K562 (cell line): ENCODE results near the gene ABCA7. TPM values are rescaled to one million over a fixed set of nuclear protein-coding genes. Genes with fewer than 3 reads are reported as not detected.

Experiments used
- FOXP1 ChIP-seq: sonication (generic); formaldehyde crosslinking; IDR thresholded peaks from 2 replicates; pipeline ENCODE4 v1.8.0; 2022; ENCODE audit warnings: mild to moderate bottlenecking, missing genetic modification reagents
- HMGN3 ChIP-seq: IDR thresholded peaks from 2 replicates; pipeline ENCODE4 v1.6.1; 2011; ENCODE audit warnings: borderline replicate concordance, low read depth, mild to moderate bottlenecking, mixed read lengths, low read length; ENCODE audit not compliant: insufficient read length; ENCODE audit errors: extremely low read depth
- MAZ ChIP-seq, 2 experiments: fragments of 450-650 bp in 1 of 2; sonication (generic) in 1 of 2; formaldehyde crosslinking; IDR thresholded peaks in 1 of 2; conservative IDR thresholded peaks in 1 of 2; 2 replicates each; pipeline versions ENCODE4 v1.4.0 to v1.5.0; 2020; ENCODE audit warnings: mild to moderate bottlenecking in 1 of 2, missing genetic modification reagents in 1 of 2
- MTA3 ChIP-seq: fragments of 450-650 bp; formaldehyde crosslinking; IDR thresholded peaks from 2 replicates; pipeline ENCODE4 v1.6.1; 2017; ENCODE audit warnings: mild to moderate bottlenecking, borderline replicate concordance
- NRF1 ChIP-seq, 2 experiments: fragments of 450-650 bp; IDR thresholded peaks in 1 of 2; conservative IDR thresholded peaks in 1 of 2; 2 replicates each; pipeline ENCODE4 v1.6.1; 2014; ENCODE audit warnings: mild to moderate bottlenecking in 2 of 2
- PHF8 ChIP-seq: fragments of 200-600 bp; sonication (generic); IDR thresholded peaks from 2 replicates; pipeline ENCODE4 v1.6.1; 2012; ENCODE audit warnings: mixed run types, mild to moderate bottlenecking, inconsistent platforms, low read length, moderate library complexity, borderline replicate concordance
- SIN3A ChIP-seq, 2 experiments: fragments of 150-350 bp in 1 of 2; IDR thresholded peaks; 2 replicates each; pipeline ENCODE4 v1.6.1; 2011 to 2016; ENCODE audit warnings: borderline replicate concordance in 2 of 2, low read depth in 2 of 2, low read length in 2 of 2, mild to moderate bottlenecking in 2 of 2, moderate library complexity in 2 of 2; ENCODE audit not compliant: control insufficient read depth in 1 of 2
- U2AF1 ChIP-seq: fragments of 200-400 bp; formaldehyde crosslinking; optimal IDR thresholded peaks from 2 replicates; pipeline ENCODE3; 2017; ENCODE audit warnings: mild to moderate bottlenecking, low read depth, low read length, moderate library complexity
- YY1 ChIP-seq, 3 experiments: IDR thresholded peaks; 2 replicates each; pipeline ENCODE4 v1.6.1; 2011; ENCODE audit warnings: low read length in 2 of 3, mild to moderate bottlenecking in 2 of 3, moderate library complexity in 2 of 3, borderline replicate concordance in 1 of 3, control low read depth in 1 of 3, low read depth in 1 of 3; ENCODE audit not compliant: insufficient read depth in 3 of 3, insufficient replicate concordance in 2 of 3, control insufficient read depth in 1 of 3, insufficient read length in 1 of 3; ENCODE audit errors: extremely low read depth in 1 of 3
- ZBTB7A ChIP-seq: IDR thresholded peaks from 2 replicates; pipeline ENCODE4 v1.6.1; 2011; ENCODE audit warnings: low read depth, mild to moderate bottlenecking, low read length, moderate library complexity, borderline replicate concordance; ENCODE audit not compliant: control insufficient read depth
- polyA plus RNA-seq, 8 experiments: library from polyadenylated mRNA; depleted of rRNA in 4 of 8; stranded (reverse) in 5 of 8; unstranded in 3 of 8; fragments of >200 nt; fragmentation: Nextera tagmentation in 2 of 8; fragmentation: Illumina TruSeq in 1 of 8; extraction: Ambion mirVana in 2 of 8; extraction: Trizol in 1 of 8; gene quantifications; 2 replicates each; pipeline versions ENCODE4 v1.2.1 to v1.2.3, GENCODE V29; 2011 to 2014; ENCODE audit warnings: inconsistent platforms in 1 of 8, missing spikeins in 1 of 8
- total RNA-seq, 7 experiments: library from RNA; depleted of rRNA in 6 of 7; stranded (reverse); fragments of >200 nt in 6 of 7; fragmentation: Illumina TruSeq in 2 of 7; extraction: Trizol in 2 of 7; gene quantifications; 2 replicates each; pipeline versions ENCODE4 v1.2.1 to v1.2.3, GENCODE V29; 2011 to 2021; ENCODE audit warnings: low replicate concordance in 1 of 7
- TF ChIP-seq, protein P1 (sequence below): sonication (generic); formaldehyde crosslinking; IDR thresholded peaks from 2 replicates; pipeline ENCODE4 v1.8.1; 2023; ENCODE audit warnings: mild to moderate bottlenecking, missing genetic modification reagents
- TF ChIP-seq, protein P2 (sequence below), 2 experiments: IDR thresholded peaks; 2 replicates each; pipeline ENCODE4 v1.6.1; 2011; ENCODE audit warnings: borderline replicate concordance in 1 of 2, control low read depth in 1 of 2, low read depth in 1 of 2, low read length in 1 of 2, mild to moderate bottlenecking in 1 of 2, mixed read lengths in 1 of 2, moderate library complexity in 1 of 2; ENCODE audit not compliant: insufficient read depth in 1 of 2, insufficient read length in 1 of 2, poor library complexity in 1 of 2, severe bottlenecking in 1 of 2; ENCODE audit errors: extremely low read depth in 1 of 2
- TF ChIP-seq, protein P3 (sequence below): fragments of 450-650 bp; formaldehyde crosslinking; IDR thresholded peaks from 2 replicates; pipeline ENCODE4 v1.4.0; 2020; ENCODE audit warnings: mild to moderate bottlenecking, moderate library complexity
- TF ChIP-seq, protein P4 (sequence below): fragments of 450-650 bp; conservative IDR thresholded peaks from 2 replicates; pipeline ENCODE4 v1.6.1; 2016; ENCODE audit warnings: missing genetic modification characterization, low read depth, mild to moderate bottlenecking, control low read depth, missing compliant biosample characterization
- TF ChIP-seq, protein P5 (sequence below): sonication (generic); formaldehyde crosslinking; IDR thresholded peaks from 2 replicates; pipeline ENCODE4 v1.4.0; 2020; ENCODE audit warnings: mild to moderate bottlenecking, missing genetic modification reagents

The ABCA7 gene
- total and polyA plus RNA-seq, 9 of the 15 experiments (the other 6 are each of a cell fraction or from before 2014, with no cell fraction given), result 2.3 to 96.1 (median 31.2) TPM

DNA sequence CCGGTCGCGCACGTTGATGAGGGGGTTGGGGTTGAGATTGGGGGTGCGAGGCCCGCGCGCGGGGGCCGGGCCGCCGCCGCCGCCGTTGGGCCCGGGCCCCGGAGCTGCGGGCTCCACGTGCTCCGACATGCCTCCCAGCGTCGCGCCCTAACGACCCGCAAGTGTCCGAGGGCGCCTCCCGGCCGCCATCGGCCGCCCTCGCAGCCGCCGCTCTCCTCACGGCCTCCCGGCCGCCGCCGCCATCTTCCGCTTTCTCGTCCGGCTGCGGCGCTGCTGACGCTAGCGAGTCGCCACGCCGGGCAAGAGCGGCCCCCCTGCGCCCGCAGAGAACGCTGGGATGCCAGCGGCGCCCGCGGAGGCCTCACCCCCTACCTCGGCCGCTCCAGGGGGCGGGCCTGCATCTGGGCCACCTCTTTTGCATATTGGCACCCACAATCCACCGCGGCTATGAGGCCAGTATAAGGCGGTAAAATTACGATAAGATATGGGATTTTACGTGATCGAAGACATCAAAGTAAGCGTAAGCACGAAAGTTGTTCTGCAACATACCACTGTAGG lies 19.0 kb upstream of the ABCA7 start, which contains the start of gene TMEM259 (continued):
- TF ChIP-seq PHF8 (peak; percentile 78; the same call in 1 of the 2 replicates), NRF1 (conservative IDR thresholded peaks at IDR 0.05 in 1 of 2, IDR thresholded peaks at IDR 0.05 in 1 of 2) (no peak; a peak in 1 of 4 replicates), MTA3 (no peak), FOXP1 (0 out of 2 replicates have a peak, but pooled peaks have one; percentile 11), ZBTB7A (no peak), YY1 (IDR thresholded peaks at IDR 0.05; ENCODE audit: borderline replicate concordance in 1 of 3, control insufficient read depth in 1 of 3, extremely low read depth in 1 of 3, insufficient read depth in 3 of 3, insufficient read length in 1 of 3, insufficient replicate concordance in 2 of 3, low read depth in 1 of 3, low read length in 2 of 3) (peak; percentile 86 to 97 (median 96)), SIN3A (IDR thresholded peaks at IDR 0.05; ENCODE audit: borderline replicate concordance in 2 of 2, control insufficient read depth in 1 of 2, low read depth in 2 of 2, low read length in 2 of 2) (peak in 1 of 2 experiments; percentile 81; a peak in 1 of 4 replicates), MAZ (CRISPR knock-in tag; conservative IDR thresholded peaks at IDR 0.05 in 1 of 2, IDR thresholded peaks at IDR 0.05 in 1 of 2) (peak in 1 of 2 experiments; percentile 80; a peak in 1 of 4 replicates), HMGN3 (peak; percentile 96), U2AF1 (peak; percentile 62)
- TF ChIP-seq, protein P1, sequence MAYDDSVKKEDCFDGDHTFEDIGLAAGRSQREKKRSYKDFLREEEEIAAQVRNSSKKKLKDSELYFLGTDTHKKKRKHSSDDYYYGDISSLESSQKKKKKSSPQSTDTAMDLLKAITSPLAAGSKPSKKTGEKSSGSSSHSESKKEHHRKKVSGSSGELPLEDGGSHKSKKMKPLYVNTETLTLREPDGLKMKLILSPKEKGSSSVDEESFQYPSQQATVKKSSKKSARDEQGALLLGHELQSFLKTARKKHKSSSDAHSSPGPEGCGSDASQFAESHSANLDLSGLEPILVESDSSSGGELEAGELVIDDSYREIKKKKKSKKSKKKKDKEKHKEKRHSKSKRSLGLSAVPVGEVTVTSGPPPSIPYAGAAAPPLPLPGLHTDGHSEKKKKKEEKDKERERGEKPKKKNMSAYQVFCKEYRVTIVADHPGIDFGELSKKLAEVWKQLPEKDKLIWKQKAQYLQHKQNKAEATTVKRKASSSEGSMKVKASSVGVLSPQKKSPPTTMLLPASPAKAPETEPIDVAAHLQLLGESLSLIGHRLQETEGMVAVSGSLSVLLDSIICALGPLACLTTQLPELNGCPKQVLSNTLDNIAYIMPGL (CRISPR knock-in tag), result peak; percentile 45; the same call in 1 of the 2 replicates
- TF ChIP-seq, protein P2, sequence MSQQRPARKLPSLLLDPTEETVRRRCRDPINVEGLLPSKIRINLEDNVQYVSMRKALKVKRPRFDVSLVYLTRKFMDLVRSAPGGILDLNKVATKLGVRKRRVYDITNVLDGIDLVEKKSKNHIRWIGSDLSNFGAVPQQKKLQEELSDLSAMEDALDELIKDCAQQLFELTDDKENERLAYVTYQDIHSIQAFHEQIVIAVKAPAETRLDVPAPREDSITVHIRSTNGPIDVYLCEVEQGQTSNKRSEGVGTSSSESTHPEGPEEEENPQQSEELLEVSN (IDR thresholded peaks at IDR 0.05; ENCODE audit: borderline replicate concordance in 1 of 2, extremely low read depth in 1 of 2, insufficient read depth in 1 of 2, insufficient read length in 1 of 2, low read depth in 1 of 2, low read length in 1 of 2, poor library complexity in 1 of 2, severe bottlenecking in 1 of 2), result peak; percentile 39 to 80
- TF ChIP-seq, protein P3, sequence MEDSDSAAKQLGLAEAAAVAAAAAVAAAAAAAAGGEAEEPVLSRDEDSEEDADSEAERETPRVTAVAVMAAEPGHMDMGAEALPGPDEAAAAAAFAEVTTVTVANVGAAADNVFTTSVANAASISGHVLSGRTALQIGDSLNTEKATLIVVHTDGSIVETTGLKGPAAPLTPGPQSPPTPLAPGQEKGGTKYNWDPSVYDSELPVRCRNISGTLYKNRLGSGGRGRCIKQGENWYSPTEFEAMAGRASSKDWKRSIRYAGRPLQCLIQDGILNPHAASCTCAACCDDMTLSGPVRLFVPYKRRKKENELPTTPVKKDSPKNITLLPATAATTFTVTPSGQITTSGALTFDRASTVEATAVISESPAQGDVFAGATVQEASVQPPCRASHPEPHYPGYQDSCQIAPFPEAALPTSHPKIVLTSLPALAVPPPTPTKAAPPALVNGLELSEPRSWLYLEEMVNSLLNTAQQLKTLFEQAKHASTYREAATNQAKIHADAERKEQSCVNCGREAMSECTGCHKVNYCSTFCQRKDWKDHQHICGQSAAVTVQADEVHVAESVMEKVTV, result no peak
- TF ChIP-seq, protein P4, sequence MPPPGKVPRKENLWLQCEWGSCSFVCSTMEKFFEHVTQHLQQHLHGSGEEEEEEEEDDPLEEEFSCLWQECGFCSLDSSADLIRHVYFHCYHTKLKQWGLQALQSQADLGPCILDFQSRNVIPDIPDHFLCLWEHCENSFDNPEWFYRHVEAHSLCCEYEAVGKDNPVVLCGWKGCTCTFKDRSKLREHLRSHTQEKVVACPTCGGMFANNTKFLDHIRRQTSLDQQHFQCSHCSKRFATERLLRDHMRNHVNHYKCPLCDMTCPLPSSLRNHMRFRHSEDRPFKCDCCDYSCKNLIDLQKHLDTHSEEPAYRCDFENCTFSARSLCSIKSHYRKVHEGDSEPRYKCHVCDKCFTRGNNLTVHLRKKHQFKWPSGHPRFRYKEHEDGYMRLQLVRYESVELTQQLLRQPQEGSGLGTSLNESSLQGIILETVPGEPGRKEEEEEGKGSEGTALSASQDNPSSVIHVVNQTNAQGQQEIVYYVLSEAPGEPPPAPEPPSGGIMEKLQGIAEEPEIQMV (tag), result no peak
- TF ChIP-seq, protein P5, sequence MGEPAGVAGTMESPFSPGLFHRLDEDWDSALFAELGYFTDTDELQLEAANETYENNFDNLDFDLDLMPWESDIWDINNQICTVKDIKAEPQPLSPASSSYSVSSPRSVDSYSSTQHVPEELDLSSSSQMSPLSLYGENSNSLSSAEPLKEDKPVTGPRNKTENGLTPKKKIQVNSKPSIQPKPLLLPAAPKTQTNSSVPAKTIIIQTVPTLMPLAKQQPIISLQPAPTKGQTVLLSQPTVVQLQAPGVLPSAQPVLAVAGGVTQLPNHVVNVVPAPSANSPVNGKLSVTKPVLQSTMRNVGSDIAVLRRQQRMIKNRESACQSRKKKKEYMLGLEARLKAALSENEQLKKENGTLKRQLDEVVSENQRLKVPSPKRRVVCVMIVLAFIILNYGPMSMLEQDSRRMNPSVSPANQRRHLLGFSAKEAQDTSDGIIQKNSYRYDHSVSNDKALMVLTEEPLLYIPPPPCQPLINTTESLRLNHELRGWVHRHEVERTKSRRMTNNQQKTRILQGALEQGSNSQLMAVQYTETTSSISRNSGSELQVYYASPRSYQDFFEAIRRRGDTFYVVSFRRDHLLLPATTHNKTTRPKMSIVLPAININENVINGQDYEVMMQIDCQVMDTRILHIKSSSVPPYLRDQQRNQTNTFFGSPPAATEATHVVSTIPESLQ (CRISPR knock-in tag), result 0 out of 2 replicates have a peak, but pooled peaks have one; percentile 17
